GM18868 (cell line): Measurements from ENCODE around the gene LGALS4.
A peak's percentile ranks its signal among the peaks of the same experiment; 100 is the strongest.
"Not testable (repeated sequence)": the region's sequence is repeated elsewhere in the genome, so short reads cannot be mapped to it uniquely, and the experiment has no call there.

Experiments
- ATAC-seq: cut with Tn5 transposase; IDR thresholded peaks from one replicate; pipeline ENCODE4 v1.9.1; 2021; ENCODE audit warnings: mild to moderate bottlenecking, moderate library complexity; ENCODE audit not compliant: unreplicated experiment

Gene LGALS4

GRCh38 chr19:38797781-38798180 is 15.0 kb downstream of the LGALS4 start:
- not testable (repeated sequence) for ATAC-seq

GRCh38 chr19:38796154-38796553 is 16.6 kb downstream of the LGALS4 start:
- ATAC-seq, result no peak

- no peak for ATAC-seq
These were observed 17.2 kb downstream of the LGALS4 start for GRCh38 chr19:38795549-38795948.

GRCh38 chr19:38793671-38794070 is 19.1 kb downstream of the LGALS4 start:
- no peak for ATAC-seq

GRCh38 chr19:38793177-38793576 is 19.6 kb downstream of the LGALS4 start:
- ATAC-seq, result no peak

- no peak for ATAC-seq
These were observed 20.3 kb downstream of the LGALS4 start for GRCh38 chr19:38792250-38793111.

- ATAC-seq, result peak; percentile 61
These were observed 21.2 kb downstream of the LGALS4 start for GRCh38 chr19:38791451-38792064.

GRCh38 chr19:38790507-38791403 is 22.0 kb downstream of the LGALS4 start:
- not testable (repeated sequence) for ATAC-seq

GRCh38 chr19:38788478-38789243 is 24.1 kb downstream of the LGALS4 start, which contains the start of gene LGALS7B:
Gene LGALS7B (plus strand): TSS chr19:38789200. CDS start chr19:38789227, 27 bp downstream.
- no peak for ATAC-seq

- ATAC-seq, result no peak
These were observed 26.0 kb downstream of the LGALS4 start for GRCh38 chr19:38786572-38787265.

GRCh38 chr19:38786061-38786460 is 26.7 kb downstream of the LGALS4 start:
- ATAC-seq, result not testable (repeated sequence)

- no peak for ATAC-seq
These were observed 27.5 kb downstream of the LGALS4 start for GRCh38 chr19:38785187-38785699.

GRCh38 chr19:38784224-38784623 is 28.5 kb downstream of the LGALS4 start:
- no peak for ATAC-seq

GRCh38 chr19:38782212-38782611 is 30.5 kb downstream of the LGALS4 start:
- not testable (repeated sequence) for ATAC-seq

- ATAC-seq, result no peak
These were observed 31.7 kb downstream of the LGALS4 start for GRCh38 chr19:38781058-38781457.

GRCh38 chr19:38780443-38780842 is 32.3 kb downstream of the LGALS4 start:
- no peak for ATAC-seq

GRCh38 chr19:38778733-38779132 is 34.0 kb downstream of the LGALS4 start:
- ATAC-seq, result no peak

- no peak for ATAC-seq
These were observed 38.4 kb downstream of the LGALS4 start for GRCh38 chr19:38774181-38774950.
